Forelimb muscle (tissue), 1 donor: ENCODE measurements around the gene GLIPR2. TPM values are rescaled to one million over a fixed set of nuclear protein-coding genes. Genes with fewer than 3 reads are reported as not detected.
"Not testable (repeated sequence)": the region's sequence is repeated elsewhere in the genome, so short reads cannot be mapped to it uniquely, and the experiment has no call there.

Source experiments
- DNase-seq: peaks from one replicate; pipeline ENCODE4 v3.0.0-alpha.2; 2013; ENCODE audit warnings: low read depth
- polyA plus RNA-seq: library from polyadenylated mRNA; unstranded; fragments of 120-200 nt; gene quantifications from one replicate; pipeline ENCODE4 v1.2.1, GENCODE V29; 2013; ENCODE audit not compliant: insufficient read length

The GLIPR2 gene
- polyA plus RNA-seq, 1 donor = 97.5 TPM

GRCh38 chr9:36123515-36123914 is 13.0 kb upstream of the GLIPR2 start:
- DNase-seq = no peak

- no peak for DNase-seq
Measured at GRCh38 chr9:36125062-36125855, 11.3 kb upstream of the GLIPR2 start.

GRCh38 chr9:36126016-36126730 is 10.4 kb upstream of the GLIPR2 start:
- DNase-seq = no peak

GRCh38 chr9:36127652-36128244 is 8.8 kb upstream of the GLIPR2 start:
- DNase-seq = no peak

GRCh38 chr9:36128349-36128748 is 8.2 kb upstream of the GLIPR2 start:
- DNase-seq = no peak

GRCh38 chr9:36129139-36129538 is 7.4 kb upstream of the GLIPR2 start:
- DNase-seq = no peak

- DNase-seq = not testable (repeated sequence)
Measured at GRCh38 chr9:36131666-36132065, 4.9 kb upstream of the GLIPR2 start.

GRCh38 chr9:36132086-36132485 is 4.4 kb upstream of the GLIPR2 start:
- DNase-seq = no peak

GRCh38 chr9:36134761-36135505 is 1.6 kb upstream of the GLIPR2 start:
- DNase-seq = no peak

- DNase-seq = no peak
Measured at GRCh38 chr9:36135741-36136271, 727 bp upstream of the GLIPR2 start.

- no peak for DNase-seq
Measured at GRCh38 chr9:36136894-36137391, 410 bp downstream of the GLIPR2 start.

GRCh38 chr9:36137392-36138004 is 965 bp downstream of the GLIPR2 start:
- no peak for DNase-seq

- no peak for DNase-seq
Measured at GRCh38 chr9:36138496-36138895, 2.0 kb downstream of the GLIPR2 start.

- no peak for DNase-seq
Measured at GRCh38 chr9:36138901-36139300, 2.4 kb downstream of the GLIPR2 start.

- DNase-seq = no peak
Measured at GRCh38 chr9:36140086-36141084, 3.9 kb downstream of the GLIPR2 start.

- no peak for DNase-seq
Measured at GRCh38 chr9:36141288-36141687, 4.8 kb downstream of the GLIPR2 start.

GRCh38 chr9:36141761-36142160 is 5.2 kb downstream of the GLIPR2 start:
- DNase-seq = no peak

- no peak for DNase-seq
Measured at GRCh38 chr9:36142510-36143244, 6.1 kb downstream of the GLIPR2 start.

GRCh38 chr9:36143245-36143641 is 6.7 kb downstream of the GLIPR2 start:
- DNase-seq = no peak
